Measurements from ENCODE around the gene MPP3. TPM values are rescaled to one million over a fixed set of nuclear protein-coding genes. Genes with fewer than 3 reads are reported as not detected.

MPP3 gene
- total RNA-seq, 2 experiments from 2014 or later: not detected

DNA sequence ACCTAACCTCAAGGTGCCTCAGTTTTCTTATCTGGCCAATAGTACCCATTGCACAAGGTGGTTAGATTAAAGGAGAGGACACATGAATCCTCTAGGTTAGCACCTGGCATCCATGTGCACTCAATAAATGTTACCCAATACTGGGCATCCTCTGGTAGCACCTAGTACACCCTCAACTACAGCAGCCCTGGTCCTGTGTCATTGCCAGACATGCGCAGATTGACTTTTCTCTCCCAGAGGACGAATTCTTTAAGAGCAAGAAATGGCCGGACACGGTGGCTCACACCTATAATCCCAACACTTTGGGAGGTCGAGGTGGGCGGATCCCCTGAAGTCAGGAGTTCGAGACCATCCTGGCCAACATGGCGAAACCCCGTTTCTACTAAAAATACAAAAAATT is 61.5 kb downstream of the MPP3 start:
- peaks cover 13% of the 10 kb centered on the region for H3K4me1 ChIP-seq (ENCODE audit: insufficient read depth, low read length, poor library complexity, severe bottlenecking)
- POLR2A ChIA-PET: interaction anchor here (0.6 to 0.7 kb wide), 2 partner anchors 93 to 1680 kb away, joined by 3 to 4 read pairs; no protein-coding TSS in a partner anchor
- H3K4me2 ChIP-seq (ENCODE audit: low read length): no peak overlapping the region
- TF ChIP-seq CTCF (conservative IDR thresholded peaks at IDR 0.05; ENCODE audit: low read length): no peak
- TF ChIP-seq EZH2phosphoT487 (IDR thresholded peaks at IDR 0.05; ENCODE audit: borderline replicate concordance, low read depth, low read length): no peak
- no TSS peak for BruUV-seq (replicated peaks)
- no peak for DNase-seq (ENCODE audit: low spot score)
- no peaks in the 10 kb centered on the region for H3K9me3 ChIP-seq (ENCODE audit: low read length)
- H3K4me3 ChIP-seq (ENCODE audit: low read depth, low read length, poor library complexity, severe bottlenecking): no peak overlapping the region
- no peaks in the 10 kb centered on the region for H3K79me2 ChIP-seq (ENCODE audit: insufficient read depth, low read depth, low read length)
- no peaks in the 10 kb centered on the region for H3K36me3 ChIP-seq (ENCODE audit: insufficient read depth, low read length)
- H4K20me1 ChIP-seq (ENCODE audit: insufficient read depth, low read length): no peaks in the 10 kb centered on the region
- no peak overlapping the region for H3K27ac ChIP-seq (ENCODE audit: low read depth, low read length, poor library complexity, severe bottlenecking)
- CTCF ChIA-PET (ENCODE audit: unreplicated experiment): no interaction called here
- H2AFZ ChIP-seq (ENCODE audit: low read length): no peak overlapping the region
- intact Hi-C loops (cut with micrococcal nuclease; ENCODE audit: unreplicated experiment): no loop called here
- no peaks in the 10 kb centered on the region for H3K9me2 ChIP-seq (ENCODE audit: insufficient read depth, low read length)

DNA sequence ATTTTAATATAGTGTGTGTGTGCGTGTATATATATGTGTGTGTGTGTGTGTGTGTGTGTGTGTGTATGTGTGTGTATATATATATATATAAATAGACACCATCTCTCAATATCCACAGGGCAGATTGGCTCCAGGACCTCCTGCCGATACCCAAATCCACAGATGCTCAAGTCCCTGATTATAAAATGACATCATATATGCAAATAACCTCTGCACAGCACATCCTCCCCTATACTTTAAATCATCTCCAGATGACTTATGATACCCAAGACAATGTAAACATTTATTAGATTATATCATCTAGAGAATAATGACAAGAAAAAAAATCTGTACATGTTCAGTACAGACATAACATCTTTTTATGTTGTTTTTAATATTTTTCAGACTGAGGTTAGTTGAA is 62.0 kb downstream of the MPP3 start:
- no peak overlapping the region for H3K27ac ChIP-seq (ENCODE audit: low read depth, low read length, poor library complexity, severe bottlenecking)
- no peak overlapping the region for H3K4me3 ChIP-seq (ENCODE audit: low read depth, low read length, poor library complexity, severe bottlenecking)
- H3K9me2 ChIP-seq (ENCODE audit: insufficient read depth, low read length): no peaks in the 10 kb centered on the region
- H3K36me3 ChIP-seq (ENCODE audit: insufficient read depth, low read length): no peaks in the 10 kb centered on the region
- H2AFZ ChIP-seq (ENCODE audit: low read length): no peak overlapping the region
- intact Hi-C loops (cut with micrococcal nuclease; ENCODE audit: unreplicated experiment): no loop called here
- H3K9me3 ChIP-seq (ENCODE audit: low read length): no peaks in the 10 kb centered on the region
- no peak overlapping the region for H3K4me2 ChIP-seq (ENCODE audit: low read length)
- POLR2A ChIA-PET: no interaction called here
- CTCF ChIA-PET (ENCODE audit: unreplicated experiment): no interaction called here
- no peak for TF ChIP-seq EZH2phosphoT487 (IDR thresholded peaks at IDR 0.05; ENCODE audit: borderline replicate concordance, low read depth, low read length)
- TF ChIP-seq CTCF (conservative IDR thresholded peaks at IDR 0.05; ENCODE audit: low read length): no peak
- no peaks in the 10 kb centered on the region for H3K79me2 ChIP-seq (ENCODE audit: insufficient read depth, low read depth, low read length)
- peaks cover 13% of the 10 kb centered on the region for H3K4me1 ChIP-seq (ENCODE audit: insufficient read depth, low read length, poor library complexity, severe bottlenecking)
- H4K20me1 ChIP-seq (ENCODE audit: insufficient read depth, low read length): no peaks in the 10 kb centered on the region
- DNase-seq (ENCODE audit: low spot score): no peak
- no TSS peak for BruUV-seq (replicated peaks)

- intact Hi-C loops (cut with micrococcal nuclease; ENCODE audit: unreplicated experiment): no loop called here
- no peak overlapping the region for H2AFZ ChIP-seq (ENCODE audit: low read length)
- CTCF ChIA-PET (ENCODE audit: unreplicated experiment): no interaction called here
- DNase-seq (ENCODE audit: low spot score): no peak
- no peak overlapping the region for H3K4me2 ChIP-seq (ENCODE audit: low read length)
- no peaks in the 10 kb centered on the region for H3K79me2 ChIP-seq (ENCODE audit: insufficient read depth, low read depth, low read length)
- TF ChIP-seq CTCF (conservative IDR thresholded peaks at IDR 0.05; ENCODE audit: low read length) (no peak), EZH2phosphoT487 (IDR thresholded peaks at IDR 0.05; ENCODE audit: borderline replicate concordance, low read depth, low read length) (no peak)
- peaks cover 13% of the 10 kb centered on the region for H3K4me1 ChIP-seq (ENCODE audit: insufficient read depth, low read length, poor library complexity, severe bottlenecking)
- H4K20me1 ChIP-seq (ENCODE audit: insufficient read depth, low read length): no peaks in the 10 kb centered on the region
- POLR2A ChIA-PET: no interaction called here
- no peak overlapping the region for H3K27ac ChIP-seq (ENCODE audit: low read depth, low read length, poor library complexity, severe bottlenecking)
- H3K9me2 ChIP-seq (ENCODE audit: insufficient read depth, low read length): no peaks in the 10 kb centered on the region
- H3K4me3 ChIP-seq (ENCODE audit: low read depth, low read length, poor library complexity, severe bottlenecking): no peak overlapping the region
- H3K36me3 ChIP-seq (ENCODE audit: insufficient read depth, low read length): no peaks in the 10 kb centered on the region
- BruUV-seq (replicated peaks): no TSS peak
- no peaks in the 10 kb centered on the region for H3K9me3 ChIP-seq (ENCODE audit: low read length)
These were observed 63.1 kb downstream of the MPP3 start for GRCh38 chr17:43769859-43770258.
